Raji (cell line): ENCODE results near the gene PDSS2.

ENCODE experiments used
- POLR2A ChIP-seq: IDR thresholded peaks from 2 replicates; pipeline ENCODE4 v1.6.1; 2011; ENCODE audit warnings: low read depth, low read length, control low read depth; ENCODE audit not compliant: insufficient read depth

The PDSS2 gene

GRCh38 chr6:107114926-107115694 lies 344.3 kb downstream of the PDSS2 start, which contains the start of gene BEND3:
Gene BEND3 (minus strand): TSS chr6:107115515. CDS start chr6:107099285, 16,230 bp downstream.
- no peak; the same call in 1 of the 2 replicates for TF ChIP-seq POLR2A

GRCh38 chr6:107114213-107114925 lies 345.0 kb downstream of the PDSS2 start:
- TF ChIP-seq POLR2A = peak; percentile 48; the same call in 1 of the 2 replicates

DNA sequence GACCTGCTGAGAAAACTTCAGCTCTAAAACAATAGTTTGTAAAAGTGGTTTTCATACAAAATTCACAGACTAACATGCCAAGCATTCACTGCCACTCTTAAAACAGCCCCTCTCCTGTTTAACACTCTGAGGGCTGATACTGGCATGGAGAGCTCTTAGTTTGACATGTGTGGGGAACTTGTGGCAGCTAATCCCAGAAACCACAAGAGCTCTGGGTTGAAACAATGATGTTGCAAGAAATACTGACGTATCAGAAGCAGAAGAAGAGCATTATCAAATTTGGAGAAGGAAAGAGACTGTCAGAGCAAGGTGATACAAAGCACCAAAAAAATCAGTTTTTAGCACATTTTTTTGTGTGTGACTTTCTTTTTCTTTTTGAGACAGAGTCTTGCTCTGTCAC lies 349.2 kb downstream of the PDSS2 start:
- TF ChIP-seq POLR2A = no peak

DNA sequence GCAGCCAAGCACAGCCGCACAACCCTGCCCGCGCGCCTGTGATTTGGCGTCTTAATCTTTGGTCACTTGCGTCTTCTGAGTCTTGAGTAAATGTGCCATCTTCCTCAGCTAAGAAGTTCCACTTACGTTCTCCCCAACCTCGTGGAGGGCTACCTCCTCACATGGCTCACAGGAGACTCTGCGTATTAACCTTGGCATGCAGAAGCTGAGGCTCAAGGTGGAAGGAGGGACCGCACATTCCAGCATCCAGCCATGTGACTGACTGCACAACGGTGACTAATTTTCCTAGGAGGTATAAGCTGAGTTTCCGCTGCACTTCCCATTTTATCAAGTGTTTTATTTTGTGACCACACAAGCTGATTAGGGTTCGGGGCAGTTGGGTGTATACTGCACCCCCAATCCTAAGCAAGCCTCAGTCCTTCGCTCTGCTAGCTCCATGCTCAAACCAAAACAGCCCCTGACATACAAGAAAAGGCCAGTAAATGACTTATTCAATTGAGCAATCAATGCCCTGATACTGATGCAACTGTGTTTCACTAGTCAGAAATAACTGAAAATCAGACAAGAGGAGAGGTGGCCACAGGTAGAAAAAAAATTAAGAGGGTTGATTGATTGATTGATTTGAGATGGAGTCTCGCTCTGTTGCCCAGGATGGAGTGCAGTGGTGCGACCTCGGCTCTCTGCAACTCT lies 351.0 kb downstream of the PDSS2 start:
- TF ChIP-seq POLR2A = no peak

DNA sequence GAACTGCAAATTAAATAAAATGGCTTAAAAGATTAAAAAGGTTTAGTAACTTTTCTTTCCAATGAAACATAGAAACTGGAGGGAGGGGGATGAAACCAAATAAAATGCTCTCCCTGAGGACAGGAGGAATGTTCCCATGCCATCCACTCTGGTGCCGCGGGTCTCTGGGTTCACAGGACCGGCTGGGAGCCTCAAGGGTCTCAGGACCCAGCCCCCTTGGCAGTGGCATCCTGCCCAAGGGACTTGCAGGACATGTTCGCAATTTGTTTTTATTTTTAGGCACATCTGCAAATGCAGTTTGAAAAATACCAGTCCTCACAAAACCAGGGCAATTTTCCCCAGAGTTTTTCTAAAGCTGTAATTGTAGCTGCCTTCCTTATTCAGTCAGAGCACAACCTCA lies 351.6 kb downstream of the PDSS2 start:
- no peak for TF ChIP-seq POLR2A

- no peak for TF ChIP-seq POLR2A
Observed at GRCh38 chr6:107106165-107106564, 353.2 kb downstream of the PDSS2 start.

- no peak for TF ChIP-seq POLR2A
Observed at GRCh38 chr6:107105511-107106116, 353.8 kb downstream of the PDSS2 start.

DNA sequence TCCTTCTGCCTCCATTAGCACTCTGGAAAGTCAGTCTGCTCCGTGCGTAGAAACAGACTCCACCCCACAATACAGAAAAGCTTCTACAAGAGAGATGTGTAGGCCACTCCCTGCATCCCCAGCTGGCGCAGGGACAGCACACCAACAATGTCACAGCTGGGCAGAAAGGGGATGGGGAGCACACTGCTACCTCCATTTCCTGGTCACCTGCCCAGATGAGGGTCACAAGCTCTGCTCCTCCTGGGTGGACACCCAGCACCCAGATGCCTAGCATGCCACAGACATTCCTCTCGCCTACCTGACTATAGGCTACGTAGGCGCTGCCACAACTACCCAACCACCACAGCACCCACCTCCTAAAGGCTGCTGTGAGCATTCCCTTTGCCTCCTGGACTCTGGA lies 356.3 kb downstream of the PDSS2 start:
- no peak for TF ChIP-seq POLR2A
